G401 (cell line): Measurements from ENCODE around the gene MGMT. TPM values are rescaled to one million over a fixed set of nuclear protein-coding genes. Genes with fewer than 3 reads are reported as not detected.
A peak's percentile ranks its signal among the peaks of the same experiment; 100 is the strongest.

ENCODE experiments used
- DNase-seq: peaks from one replicate; pipeline ENCODE4 v3.0.0-alpha.2; 2015; ENCODE audit warnings: low spot score
- in situ Hi-C: cut with HindIII; loops from 2 replicates; pipeline ENCODE4 v1.10.0; 2016; ENCODE audit warnings: low sequenced_read_pairs, mixed read lengths
- total RNA-seq: library from RNA; depleted of rRNA; stranded (reverse); fragments of >200 nt; shearing (Covaris generic); gene quantifications from 2 replicates; pipeline ENCODE4 v1.2.3, GENCODE V29; 2014

Gene MGMT
- total RNA-seq, 1 experiment from 2014 or later, result 60.3 TPM

DNA sequence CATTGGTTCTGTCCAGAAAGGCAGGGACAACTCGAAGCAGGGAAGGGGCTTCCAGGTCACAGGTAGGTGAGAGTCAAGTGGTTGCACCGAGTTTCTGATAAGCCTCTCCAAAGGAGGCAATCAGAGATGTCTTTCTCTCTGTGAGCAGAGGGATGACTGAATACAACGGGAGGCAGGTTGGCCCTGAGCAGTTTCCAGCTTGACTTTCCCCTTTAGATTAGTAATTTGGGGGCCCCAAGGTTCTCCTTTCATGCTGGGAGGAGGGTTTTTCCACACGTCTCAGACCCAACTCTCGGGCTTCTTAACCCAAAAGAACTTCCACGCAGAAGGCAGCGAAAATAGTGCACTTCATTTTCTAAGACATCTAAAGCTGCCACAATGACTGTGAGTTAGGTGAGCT lies 189.6 kb downstream of the MGMT start:
- DNase-seq, result no peak
- in situ Hi-C loops, result no loop called here

DNA sequence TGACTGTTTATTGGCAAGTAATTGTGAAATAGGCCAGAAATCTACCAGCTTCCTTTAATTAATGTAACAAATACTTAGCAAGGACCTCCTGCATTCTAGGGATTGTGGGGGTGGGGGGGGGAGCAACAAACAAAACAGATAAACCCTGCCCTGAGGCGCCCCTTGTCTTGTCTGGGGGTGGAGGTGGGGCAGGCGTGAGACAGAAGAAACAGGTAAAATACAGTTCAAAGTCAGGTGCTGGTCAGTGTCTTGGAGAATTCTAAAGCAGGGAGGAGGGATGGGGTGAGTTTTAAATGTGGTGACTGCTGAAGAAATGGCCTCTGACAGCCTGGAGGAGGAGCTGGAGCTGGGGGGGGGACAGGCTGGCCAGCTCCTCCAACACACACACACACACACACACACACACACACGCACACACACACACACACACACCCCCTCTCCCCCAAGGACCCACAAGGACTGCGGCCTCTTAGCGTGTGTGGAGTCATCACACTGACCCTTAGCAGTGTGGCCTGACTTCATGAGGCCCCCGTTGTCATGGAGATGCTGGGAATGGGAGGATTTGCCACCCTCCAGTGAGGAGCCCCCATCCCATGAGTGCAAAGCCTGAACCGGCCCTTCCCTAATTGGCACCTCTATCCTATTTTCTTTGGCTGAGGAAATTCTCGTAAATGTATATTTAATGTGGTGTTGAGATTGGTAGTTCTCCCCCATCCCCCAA lies 190.4 kb downstream of the MGMT start:
- no peak for DNase-seq
- in situ Hi-C loops, result no loop called here

DNA sequence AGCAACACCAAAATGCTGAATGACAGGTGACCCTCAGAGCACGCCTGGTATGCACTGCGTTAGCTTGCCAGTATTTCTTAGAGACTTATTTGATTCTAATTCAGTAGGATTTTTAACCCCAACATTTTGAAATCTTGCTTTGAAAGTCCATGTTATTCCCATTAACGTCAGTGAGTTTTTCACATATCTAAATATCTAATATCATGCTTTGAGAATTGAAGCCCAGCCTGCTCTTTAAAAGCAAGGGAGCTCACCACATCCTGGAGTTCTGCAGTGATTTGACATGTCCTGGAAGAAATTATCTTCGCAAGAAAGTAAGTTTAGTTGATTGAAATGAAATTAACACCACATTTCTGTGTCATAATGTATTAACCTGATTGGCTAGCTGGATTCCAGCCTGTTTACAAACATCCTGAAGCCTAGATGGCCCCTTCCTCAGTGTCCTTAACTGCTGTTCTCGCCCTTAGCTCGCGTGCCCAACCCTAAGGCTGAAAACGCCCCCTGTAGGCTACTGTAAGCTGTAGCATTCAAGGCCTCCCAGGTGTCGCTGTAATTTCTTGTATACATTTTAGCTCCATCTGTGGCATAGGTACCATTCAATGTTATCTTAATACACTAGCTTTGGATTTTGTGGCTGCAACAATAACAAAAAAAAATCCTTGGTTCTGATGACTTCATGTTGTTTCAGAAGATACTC lies 191.5 kb downstream of the MGMT start:
- in situ Hi-C loops, result no loop called here
- peak; percentile 3 for DNase-seq

DNA sequence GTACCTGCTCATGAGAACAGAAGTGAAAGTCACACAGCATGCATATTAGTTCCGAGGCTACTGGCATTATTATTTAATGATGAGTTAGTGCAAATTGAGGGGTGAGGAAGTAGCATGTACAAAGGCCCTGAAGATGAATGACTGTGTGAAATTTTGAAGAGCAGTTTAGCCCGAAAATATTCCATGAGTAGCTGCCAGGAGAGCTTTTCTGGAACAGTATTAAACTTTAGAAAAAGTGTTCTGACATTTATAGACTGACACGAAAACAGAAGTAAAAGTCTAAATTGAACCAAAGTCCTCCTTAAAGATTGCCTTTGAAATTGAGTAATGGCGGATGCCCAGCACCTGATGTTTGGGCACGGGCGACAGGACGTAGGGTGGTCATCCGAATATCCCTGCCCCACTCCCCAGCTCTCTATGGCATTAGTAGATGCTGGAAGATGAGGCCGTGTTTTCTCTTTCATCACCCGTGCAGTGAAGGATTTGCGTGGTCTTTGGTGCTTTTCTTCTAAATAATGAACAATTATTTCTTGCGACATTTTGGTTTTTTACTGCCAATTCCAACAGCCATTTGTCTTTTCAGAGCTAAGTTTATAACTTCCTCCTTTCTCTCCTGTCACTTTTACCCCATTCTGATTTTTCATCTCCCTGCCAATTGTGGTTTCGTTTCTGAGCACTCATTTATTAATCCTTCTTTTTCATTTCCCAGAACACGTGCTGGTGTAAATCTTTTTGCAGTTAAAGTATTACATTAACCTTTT lies 192.6 kb downstream of the MGMT start:
- in situ Hi-C loops, result no loop called here
- no peak for DNase-seq

DNA sequence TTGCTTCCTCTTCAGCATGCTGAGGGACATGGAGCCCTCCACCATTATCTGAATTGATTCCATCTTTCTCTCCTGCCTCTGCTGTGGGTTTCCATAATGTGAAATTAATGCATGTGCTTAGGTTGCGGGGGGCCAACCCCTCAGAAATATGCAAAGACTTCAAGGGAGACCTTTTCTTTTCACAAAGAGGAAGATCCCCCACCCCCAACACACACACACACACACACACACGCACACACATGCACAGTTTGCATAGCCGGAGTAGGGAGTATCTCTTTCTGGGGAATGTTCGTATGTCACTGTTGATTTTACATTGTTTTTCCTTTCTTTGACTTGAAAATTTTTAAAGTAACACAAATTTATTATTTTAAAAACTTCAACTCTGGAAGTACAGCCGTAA lies 193.5 kb downstream of the MGMT start:
- no peak for DNase-seq
- in situ Hi-C loops, result no loop called here

DNA sequence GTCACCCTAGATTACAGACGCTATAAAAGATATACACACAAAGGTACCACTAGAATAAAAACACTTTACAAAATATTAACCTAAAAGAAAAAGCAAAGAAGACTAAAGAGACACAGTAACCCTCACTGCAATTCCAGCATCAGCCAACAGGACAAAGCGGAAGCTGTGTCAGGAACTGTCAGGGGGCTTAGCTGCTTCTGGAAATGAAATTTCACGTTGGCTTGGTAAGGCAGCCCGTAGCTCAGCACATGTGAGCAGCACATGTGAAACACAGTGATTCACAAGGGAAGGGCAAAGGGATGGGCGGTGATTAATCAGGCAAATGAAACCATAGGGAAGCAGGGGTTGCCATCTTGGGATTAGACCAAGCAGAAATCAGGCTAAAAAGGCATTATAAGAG lies 195.4 kb downstream of the MGMT start:
- in situ Hi-C loops, result no loop called here
- DNase-seq, result no peak

DNA sequence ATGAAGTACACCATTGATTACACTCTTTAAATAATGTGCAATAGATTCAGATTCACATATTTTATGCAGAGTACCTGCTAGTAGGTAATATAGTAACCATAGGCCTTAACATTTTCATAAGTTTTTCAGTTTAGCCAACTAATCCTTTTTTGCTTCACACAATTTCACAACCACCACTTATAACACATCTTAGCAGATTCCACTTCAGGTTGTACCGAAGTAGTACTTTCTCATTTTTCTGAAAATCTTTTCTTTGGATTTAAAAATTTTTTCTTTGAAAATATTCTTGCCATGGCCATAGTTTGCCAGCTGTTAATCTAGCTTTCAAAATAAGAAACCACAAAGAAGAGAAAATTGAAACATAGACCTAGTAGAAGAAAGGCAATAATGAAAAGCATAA lies 203.1 kb downstream of the MGMT start:
- in situ Hi-C loops, result no loop called here
- no peak for DNase-seq

DNA sequence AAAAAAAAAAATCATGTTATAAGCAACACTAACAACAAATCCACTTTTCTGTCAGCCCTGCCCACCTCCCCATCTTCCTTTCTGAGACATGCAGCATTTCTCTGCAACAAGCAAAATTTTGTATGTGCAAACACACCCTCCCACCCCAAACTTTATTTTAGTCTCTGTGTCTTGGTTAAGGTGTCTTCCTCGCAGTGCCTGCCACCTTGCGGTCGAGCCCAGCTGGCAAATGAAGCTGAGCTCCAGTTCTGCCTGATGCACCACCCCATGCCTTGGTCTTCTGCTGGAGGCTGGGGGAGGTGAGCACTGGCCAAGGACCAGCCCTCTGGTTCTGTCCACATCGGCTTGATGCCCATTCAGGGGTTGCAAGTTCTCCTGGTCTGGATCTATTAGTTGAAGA lies 206.3 kb downstream of the MGMT start:
- in situ Hi-C loops, result no loop called here
- DNase-seq, result no peak

DNA sequence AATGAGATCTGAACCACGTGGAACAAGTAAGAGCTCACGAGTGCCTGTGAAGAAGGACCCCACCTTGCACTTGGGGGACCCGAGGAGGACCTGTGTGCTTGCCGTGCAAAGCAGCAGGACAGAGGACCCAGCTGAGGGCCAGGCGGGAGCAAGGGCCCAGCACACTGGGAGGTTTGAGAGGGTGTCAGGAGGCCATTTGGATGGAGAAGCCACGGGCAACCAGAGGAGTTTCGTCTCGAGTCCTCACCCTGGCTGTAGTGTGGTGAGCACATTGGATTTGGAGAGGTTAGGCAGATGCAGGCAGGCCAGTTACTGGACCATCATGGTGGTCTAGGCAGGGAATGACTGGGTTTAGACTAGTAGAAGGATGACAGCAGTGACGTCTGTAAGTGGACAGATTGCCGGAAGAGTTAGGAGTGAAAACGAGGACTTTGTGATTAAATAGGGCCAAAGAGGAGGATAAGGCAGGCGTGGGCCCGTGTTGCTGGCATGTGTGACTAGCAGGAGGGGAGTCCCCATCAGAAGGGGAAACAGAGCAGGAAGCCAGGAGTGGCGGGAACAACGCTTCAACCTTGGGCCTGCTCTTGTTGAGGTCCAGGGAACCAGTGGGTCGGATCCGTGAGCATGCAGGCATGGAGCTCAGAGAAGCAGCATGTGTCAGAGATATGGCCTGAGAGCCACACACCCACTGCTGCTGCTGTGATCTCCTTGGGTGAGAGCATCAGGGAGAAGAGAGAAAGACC lies 208.2 kb downstream of the MGMT start:
- in situ Hi-C loops, result no loop called here
- no peak for DNase-seq

DNA sequence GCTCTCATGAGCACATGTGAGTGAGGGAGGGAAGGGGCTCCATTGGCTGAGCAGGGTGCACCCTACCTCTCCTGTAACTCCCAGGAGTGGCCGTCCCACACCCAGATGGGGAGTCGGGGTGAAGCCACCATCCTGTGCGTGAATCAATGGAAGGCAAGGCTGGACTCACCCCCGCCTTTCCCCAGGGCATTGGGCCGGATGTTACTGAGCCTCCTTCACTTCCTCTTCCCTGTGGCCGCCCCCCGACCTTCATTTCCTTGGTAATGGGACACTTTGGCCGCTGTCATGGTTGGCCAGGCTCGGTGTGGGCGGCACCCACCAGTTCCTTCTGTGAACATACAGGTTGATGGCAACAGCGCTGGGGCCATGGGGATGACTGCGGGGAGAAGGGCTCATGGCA lies 209.0 kb downstream of the MGMT start:
- no peak for DNase-seq

DNA sequence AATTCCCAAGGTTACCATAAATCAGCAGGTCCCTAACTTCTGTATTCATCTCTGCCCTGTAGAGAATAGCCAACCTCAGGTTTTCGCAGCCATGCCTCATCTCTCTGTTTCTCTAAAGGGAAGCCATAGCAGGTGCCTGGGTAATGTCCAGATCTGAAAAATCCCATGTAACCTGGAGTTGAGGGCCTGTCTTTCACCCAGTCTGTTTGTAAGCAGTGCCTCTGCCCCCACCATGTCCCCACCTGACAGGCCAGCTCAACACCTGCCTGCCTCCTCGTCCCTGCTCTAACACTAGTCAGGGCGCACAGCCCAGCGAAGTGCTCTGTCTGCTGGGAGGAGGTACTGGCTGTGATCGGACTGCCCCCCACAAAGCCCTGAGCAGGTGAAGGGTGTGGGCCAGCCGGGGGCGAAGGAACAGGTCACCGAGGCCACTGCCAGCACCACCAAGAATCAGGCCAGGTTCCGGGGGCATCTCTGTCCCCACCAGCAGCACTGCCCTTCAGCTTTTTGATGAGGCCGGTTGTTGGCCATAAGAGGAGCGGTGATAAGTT lies 210.4 kb downstream of the MGMT start:
- in situ Hi-C loops, result no loop called here
- DNase-seq, result no peak

More for the DNA sequence above, 209.0 kb downstream of the MGMT start:
- in situ Hi-C loops, result no loop called here

DNA sequence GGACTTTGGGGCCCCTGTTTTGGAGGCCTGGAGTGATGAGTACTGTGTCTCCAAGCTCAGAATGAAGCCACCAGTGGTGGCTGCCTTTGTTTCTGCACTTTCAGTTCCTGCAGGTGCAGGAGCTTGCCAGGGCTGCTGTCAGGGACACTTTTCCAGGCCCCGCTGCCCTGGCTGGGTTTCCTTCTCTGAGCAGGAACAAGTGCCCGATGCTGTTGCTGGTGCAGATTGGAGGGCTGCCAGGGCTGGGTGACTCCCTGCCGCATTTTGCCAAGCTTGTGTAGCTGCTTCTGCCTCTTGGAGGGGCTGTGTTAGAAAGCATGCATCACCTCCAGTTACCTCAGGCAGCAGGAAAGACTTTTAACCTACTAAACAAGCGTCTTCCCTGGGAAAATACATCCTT lies 211.1 kb downstream of the MGMT start:
- in situ Hi-C loops, result no loop called here
- peak; percentile 8 for DNase-seq

DNA sequence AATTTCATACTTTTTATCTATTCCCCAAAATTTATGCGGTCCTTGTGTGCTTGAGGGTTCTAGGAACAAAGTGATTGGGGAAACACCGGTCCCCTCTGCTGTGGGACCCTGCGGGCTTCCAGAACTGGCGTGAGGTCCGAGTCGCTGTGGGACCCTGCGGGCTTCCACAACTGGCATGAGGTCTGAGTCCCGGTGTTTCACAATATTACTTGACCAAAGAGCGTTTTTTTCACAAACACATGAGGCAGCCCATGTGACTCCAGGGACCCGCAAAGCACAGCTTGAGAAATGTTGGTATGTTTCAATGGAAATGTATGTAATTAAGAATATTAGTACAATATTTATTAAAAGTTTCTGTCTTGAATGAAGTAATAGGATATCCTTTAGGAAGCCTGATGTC lies 212.2 kb downstream of the MGMT start:
- in situ Hi-C loops, result no loop called here
- no peak for DNase-seq

DNA sequence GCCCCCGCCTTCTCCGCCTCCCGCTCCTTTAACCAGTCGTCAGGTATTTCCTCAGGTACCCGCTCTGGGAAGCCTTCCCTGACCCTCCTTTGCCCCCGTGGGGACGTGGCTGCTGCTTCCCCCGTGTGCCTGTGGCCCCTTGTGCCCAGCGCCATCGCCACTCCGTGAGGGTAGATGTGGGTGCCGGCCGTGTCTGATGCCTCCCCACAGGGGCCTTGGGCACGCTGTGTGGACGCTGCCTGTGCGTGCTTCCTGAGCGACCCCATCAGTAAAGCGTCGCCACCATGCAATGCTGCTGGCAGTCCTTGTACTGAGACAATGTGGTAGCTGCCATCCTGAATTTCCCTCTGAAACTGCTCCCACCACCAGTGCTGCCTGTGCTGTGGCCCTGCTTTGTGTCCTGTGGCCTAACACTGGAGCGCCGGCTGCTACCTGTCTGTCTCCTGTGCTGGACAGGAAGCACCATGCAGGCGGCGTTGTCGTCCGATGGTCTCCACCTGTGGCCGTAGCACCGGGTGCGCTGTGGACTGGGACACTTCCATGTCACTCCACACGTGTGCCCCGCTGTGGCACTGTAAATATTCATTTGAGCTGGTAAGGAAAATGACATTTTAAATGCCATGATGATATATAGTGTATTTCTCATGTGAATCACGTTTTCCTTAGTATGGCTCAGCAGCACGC lies 213.8 kb downstream of the MGMT start:
- in situ Hi-C loops, result no loop called here
- DNase-seq, result no peak

DNA sequence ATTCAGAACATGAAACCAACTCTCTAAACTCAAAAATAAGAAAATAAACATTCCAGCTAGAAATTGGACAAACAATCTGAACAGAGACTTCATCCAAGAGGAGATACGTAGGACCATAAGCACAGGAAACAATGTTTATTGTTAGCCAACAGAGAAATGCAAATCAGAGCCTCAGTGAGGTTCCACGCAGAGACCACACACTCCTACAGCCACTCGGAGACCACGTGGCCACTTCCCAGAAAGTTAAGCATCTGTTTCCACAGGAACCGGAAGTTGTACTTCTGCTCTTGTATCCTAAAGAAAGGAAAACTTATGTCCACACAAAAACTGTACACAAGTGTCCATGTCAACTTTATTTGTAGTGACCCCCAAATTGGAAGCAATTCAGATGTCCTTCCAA lies 214.8 kb downstream of the MGMT start:
- in situ Hi-C loops, result no loop called here
- DNase-seq, result no peak

DNA sequence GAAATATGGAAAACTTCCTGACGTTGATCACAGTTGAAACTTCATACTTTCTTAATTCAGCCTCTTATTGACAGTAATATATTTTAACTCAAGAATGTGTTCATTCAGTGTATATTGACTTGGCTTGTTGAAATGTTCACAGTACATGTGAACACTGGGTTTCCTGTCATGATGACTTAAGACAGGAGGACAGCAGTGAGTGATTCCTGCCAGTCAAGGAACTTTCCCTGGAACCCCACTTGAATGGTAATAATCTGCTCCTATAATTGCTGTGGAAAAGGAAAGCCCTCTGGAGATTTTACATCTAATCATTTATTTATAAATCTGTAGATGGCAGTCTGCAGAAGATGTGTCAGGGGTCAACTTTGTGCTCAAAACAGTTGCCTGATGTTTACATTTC lies 216.5 kb downstream of the MGMT start:
- DNase-seq, result no peak
- in situ Hi-C loops, result no loop called here

DNA sequence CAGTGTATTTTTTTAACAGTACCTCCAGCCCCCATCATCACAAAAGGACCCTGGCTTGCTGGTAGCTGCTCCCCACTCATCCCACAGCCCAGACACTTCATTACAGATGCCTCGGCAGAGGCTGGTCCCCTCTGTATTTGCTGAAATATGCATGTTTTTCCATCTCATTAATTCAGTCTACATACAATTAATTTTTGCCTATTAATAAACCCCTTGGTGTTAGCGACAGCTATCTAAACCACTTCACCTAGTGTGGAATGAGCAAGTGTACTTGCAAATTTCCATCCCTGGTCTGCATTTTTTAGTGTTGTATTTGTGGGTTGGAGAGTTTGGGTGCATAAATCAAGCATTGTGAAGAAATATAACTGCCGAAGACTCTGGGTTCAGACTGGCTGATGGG lies 216.9 kb downstream of the MGMT start:
- DNase-seq, result no peak
- in situ Hi-C loops, result no loop called here

DNA sequence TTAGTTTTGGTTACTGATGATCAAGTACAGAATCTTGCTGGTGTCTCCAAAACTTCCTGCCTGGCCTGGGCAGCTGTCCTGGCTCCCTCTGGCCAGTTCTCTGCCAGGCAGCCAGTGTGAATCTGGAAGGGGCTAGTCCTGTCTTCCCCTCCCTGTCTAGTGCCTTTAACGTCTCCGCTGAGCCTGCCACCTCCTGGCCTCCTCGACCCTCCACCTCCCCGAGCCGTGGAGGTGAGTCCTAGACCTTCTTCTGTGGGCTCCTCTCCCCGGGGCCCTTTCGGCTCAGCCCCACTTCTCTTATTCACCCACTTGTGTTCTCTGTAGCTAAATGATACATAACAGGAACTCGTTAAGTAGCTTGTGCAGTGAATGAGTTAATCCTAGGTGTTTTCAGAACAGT lies 218.2 kb downstream of the MGMT start:
- no peak for DNase-seq
- in situ Hi-C loops, result no loop called here

DNA sequence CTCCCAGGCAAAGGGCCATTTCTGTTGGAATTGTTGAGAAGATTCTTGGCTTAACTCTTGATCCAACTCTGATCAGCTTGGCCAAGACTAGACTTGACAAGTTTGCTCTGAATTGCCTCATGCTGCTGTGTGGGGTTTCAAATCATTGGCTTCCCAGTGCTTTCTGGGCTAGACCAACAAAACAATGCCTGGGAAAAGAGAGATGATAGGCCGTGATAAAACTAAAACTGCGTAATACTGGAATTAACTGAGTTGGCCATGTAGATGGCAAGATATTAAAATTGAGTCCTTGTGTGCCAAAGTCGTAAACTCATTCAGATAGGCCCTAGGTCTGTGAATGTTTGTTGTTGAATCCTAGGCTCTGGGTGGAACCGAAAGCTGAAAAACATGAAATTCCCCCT lies 222.6 kb downstream of the MGMT start:
- no peak for DNase-seq
- in situ Hi-C loops, result no loop called here
